Spleen (tissue), 7 donors: Measurements from ENCODE around the gene TMEM63B.

Experiments used
- POLR2A ChIP-seq, 3 donors: fragments of 450-650 bp; IDR thresholded peaks; one replicate each; pipeline ENCODE4 v1.5.1; 2017; ENCODE audit warnings: antibody characterized with exemption in 3 of 3, mild to moderate bottlenecking in 1 of 3
- TF ChIP-seq, protein P1 (sequence below), 11 experiments: fragments of 200-600 bp in 7 of 11; fragments of 450-650 bp in 4 of 11; sonication (generic) in 4 of 11; IDR thresholded peaks in 8 of 11; conservative IDR thresholded peaks in 3 of 11; 1 replicate in 7 of 11; 2 replicates in 4 of 11; pipeline versions ENCODE4 v1.4.0 to v1.8.0; 2016 to 2021; ENCODE audit warnings: antibody characterized with exemption in 11 of 11, inconsistent platforms in 4 of 11, mild to moderate bottlenecking in 1 of 11
- donor health status: DM: no; HTN: no; CAD: no; lungs with moderate emphysema.
- donor health status: DM: no; HTN: no; CAD: no.
- donor health status: DM: no; HTN: no; CAD: no.

DNA sequence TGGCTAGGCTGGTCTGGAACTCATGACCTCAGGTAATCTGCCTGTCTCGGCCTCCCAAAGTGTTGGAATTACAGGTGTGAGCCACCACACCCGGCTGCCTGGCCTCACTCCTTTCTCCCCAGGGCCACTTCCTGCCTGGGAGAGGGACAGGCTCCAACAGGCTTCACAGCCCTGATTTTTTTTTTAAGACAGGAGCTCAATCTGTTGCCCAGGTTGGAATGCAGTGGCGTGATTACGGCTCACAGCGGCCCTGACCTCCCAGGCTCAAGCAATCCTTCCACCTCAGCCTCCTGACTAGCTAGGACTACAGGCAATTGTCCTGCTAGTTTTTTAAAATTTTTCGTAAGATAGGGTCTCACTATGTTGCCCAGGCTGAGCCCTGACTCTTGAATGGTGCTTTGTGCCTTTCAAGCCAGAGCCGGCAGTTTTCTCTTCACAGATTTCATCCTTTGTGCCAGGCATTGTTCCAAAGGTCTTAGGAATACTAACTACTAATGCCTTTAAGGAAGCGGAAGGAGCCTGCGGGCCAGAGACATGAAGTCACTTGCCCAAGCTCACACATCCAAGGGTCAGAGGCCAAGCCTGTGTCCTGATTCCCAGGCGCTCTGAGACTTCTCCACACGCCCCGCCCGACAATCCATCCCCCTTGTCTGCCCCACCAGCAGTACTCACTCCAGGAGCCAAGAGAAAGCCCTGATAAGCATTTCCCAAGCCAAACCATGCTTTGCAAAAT, 50.5 kb downstream of the TMEM63B start:
- TF ChIP-seq, protein P1, sequence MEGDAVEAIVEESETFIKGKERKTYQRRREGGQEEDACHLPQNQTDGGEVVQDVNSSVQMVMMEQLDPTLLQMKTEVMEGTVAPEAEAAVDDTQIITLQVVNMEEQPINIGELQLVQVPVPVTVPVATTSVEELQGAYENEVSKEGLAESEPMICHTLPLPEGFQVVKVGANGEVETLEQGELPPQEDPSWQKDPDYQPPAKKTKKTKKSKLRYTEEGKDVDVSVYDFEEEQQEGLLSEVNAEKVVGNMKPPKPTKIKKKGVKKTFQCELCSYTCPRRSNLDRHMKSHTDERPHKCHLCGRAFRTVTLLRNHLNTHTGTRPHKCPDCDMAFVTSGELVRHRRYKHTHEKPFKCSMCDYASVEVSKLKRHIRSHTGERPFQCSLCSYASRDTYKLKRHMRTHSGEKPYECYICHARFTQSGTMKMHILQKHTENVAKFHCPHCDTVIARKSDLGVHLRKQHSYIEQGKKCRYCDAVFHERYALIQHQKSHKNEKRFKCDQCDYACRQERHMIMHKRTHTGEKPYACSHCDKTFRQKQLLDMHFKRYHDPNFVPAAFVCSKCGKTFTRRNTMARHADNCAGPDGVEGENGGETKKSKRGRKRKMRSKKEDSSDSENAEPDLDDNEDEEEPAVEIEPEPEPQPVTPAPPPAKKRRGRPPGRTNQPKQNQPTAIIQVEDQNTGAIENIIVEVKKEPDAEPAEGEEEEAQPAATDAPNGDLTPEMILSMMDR (IDR thresholded peaks at IDR 0.05 in 8 of 11, conservative IDR thresholded peaks at IDR 0.05 in 3 of 11), result no peak
- no peak for TF ChIP-seq POLR2A (IDR thresholded peaks at IDR 0.05)
